ENCODE results near the gene SPEG. TPM values are rescaled to one million over a fixed set of nuclear protein-coding genes. Genes with fewer than 3 reads are reported as not detected.

The SPEG gene
- polyA plus RNA-seq, 1 donor, result 235 TPM

DNA sequence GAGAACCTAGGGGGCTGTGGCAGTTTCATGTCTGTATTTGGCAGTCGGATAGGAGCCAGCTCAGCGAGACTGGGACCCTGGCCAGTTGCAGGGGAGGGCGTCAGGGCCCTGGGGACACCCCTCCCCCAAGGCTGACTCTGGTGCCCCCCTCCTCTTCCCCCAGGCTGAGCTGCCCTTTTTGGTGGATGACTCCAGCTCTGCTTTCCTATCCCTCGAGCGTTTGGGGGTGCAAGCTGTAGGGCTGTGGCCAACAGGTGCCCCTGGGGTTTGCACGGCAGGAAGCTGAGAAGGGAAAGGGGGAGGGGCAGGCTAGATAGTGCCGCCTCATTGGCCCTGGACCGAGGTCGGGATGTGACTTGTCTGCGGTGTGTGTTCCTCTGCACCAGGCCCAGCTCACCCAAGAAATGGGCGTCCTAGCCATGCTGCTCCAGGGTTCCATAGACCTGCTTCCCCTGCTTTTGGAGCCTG is 26.4 kb downstream of the SPEG start:
- DNase-seq (ENCODE audit: low read depth), result no peak

DNA sequence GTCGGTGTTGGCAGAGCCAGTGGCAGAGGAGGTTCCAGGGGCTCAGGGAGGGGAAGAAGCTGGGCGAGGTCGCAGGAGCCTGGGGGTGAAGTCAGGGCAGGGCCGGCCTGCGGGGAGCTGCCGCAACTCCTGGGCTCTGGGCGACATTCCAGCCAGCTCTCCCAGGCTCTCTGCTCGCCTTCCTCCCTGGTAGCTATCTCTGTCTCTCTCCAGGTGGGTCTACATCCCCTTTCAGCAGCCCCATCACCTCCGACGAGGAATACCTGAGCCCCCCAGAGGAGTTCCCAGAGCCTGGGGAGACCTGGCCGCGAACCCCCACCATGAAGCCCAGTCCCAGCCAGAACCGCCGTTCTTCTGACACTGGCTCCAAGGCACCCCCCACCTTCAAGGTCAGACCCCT is 27.0 kb downstream of the SPEG start:
- no peak for DNase-seq (ENCODE audit: low read depth)

DNA sequence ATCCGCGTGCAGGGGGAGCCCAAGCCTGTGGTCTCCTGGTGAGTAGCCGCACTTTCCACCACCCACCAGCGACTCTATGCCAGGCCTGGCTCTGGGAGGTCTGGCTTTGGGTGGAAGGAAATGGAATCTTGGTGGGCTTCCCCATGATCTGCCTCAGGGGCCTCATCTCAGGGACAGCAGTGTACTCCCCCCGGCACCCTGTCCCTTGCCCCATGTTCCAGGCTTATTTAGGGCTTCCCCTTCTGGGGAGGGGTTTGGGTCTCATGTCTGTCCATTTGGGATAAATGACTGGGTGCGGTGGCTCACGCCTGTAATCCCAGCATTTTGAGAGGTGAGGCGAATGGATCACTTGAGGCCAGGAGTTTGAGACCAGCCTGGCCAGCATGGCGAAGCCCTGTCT is 27.7 kb downstream of the SPEG start:
- no peak for DNase-seq (ENCODE audit: low read depth)

DNA sequence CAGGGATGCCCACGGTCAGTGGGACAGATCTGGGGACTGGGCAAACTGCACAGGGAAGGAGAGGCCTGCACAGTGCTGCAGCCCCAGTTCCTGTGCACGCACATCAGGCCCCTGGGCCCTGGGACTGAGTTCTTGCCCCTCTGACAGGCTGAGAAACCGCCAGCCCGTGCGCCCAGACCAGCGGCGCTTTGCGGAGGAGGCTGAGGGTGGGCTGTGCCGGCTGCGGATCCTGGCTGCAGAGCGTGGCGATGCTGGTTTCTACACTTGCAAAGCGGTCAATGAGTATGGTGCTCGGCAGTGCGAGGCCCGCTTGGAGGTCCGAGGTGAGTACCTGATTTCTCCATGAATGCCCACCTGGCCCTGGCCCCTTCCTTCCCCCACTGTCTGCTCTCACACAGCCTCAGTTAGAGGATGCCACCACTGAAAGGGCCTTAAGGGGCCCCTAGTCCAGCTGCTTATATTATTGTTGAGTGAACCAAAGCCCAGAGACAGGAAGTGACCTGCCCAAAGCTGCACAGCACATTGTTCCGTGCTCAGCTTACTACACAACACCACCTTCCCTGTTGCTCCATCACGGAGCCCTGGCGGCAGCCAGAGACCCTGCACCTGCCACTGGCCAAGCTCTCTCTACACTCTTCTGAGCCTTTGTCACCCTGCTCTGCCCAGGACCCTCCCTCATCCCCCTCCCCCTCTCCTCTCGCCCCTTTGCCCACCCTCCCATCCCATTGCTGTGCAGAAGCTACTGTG is 29.8 kb downstream of the SPEG start:
- no peak for DNase-seq (ENCODE audit: low read depth)

DNA sequence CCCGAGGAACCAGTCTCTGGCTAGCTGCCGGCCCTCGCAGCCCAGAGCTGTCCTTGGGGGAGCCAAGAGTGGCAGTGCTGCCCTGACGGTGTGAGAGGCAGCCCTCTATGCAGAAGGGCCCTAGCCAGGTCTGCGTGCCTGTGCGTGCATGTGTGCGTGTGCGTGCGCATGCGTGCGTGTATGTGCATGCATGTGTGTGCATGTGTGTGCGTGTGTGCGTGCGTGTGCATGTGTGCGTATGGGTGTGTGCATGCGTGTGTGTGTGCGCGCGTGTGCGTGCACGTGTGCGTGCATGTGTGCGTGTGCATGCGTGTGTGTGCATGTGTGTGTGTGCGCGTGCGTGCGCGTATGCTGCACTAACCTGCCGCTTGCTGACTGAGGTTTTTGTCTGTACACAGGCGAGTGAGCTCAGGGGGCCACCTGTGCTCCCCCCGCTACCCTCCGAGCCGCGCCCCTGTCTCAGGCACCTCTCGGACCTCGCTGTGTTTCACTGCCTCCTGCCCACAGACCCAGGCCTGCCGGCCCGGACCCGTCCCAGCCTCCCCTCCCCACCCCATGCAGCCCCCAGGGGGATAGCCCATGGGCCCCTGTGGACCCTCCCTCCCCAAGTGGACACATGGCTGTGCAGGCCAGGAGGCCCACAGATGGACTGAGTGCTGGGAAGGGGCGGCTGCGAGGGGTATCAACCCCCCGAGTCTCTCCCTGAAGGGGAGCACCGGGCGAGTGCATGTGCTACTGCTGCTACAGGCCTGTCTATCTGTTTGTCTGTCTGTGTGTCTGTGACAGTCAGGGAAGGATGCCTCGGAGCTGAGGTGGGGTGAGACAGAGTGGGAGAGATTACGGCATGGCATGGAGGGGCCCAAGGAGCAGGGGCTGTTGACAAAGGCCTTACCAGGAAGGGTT is 31.3 kb downstream of the SPEG start:
- DNase-seq (ENCODE audit: low read depth), result no peak

DNA sequence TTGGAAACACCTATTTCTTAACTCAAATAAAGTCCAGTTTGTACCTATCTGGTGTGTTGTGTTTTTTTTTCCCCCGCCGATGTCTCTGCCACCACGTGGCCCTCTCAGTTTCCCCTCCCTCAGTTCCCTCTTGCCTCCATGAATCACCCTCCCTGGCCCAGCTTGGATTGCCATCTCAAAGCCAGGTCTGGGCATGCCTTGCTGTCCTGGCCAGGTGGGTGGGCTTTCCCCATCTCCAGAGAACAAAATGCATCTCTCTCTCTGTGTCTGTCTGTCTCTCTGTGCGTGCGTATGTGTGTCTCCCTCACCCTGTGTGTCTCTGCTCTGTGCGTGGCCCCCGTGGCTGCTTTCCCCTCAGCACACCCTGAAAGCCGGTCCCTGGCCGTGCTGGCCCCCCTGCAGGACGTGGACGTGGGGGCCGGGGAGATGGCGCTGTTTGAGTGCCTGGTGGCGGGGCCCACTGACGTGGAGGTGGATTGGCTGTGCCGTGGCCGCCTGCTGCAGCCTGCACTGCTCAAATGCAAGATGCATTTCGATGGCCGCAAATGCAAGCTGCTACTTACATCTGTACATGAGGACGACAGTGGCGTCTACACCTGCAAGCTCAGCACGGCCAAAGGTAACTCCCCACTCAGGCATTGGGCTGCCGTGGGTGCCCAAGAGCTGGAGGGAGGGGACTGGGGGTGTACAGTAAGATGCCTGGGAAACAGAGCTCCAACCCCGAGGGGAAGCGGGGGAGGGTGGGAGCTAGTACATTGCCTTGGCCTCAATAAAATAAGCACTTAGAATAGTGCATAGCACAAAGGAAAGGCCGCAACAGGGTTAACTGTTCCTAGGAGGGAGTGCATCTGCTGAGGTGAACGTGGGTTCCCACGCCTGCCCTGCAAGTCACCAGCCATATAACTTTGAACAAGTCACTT is 32.4 kb downstream of the SPEG start:
- DNase-seq (ENCODE audit: low read depth), result no peak

DNA sequence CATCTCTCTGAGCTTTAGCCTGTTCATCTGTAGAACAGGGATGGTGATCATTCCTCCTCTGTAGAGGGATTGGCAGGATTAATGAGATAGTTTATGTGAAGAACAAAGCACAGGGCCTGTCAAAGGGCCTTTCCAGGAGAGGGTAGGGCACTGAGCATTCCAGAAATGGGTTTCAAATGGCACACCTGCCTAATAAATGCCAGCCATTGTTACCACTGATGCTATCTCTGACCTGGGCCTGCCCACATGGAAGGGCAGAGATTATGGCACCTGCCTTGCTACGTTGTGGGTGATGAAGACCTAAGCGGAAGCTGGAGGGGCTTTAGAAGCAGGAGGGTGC is 33.1 kb downstream of the SPEG start:
- DNase-seq (ENCODE audit: low read depth), result no peak

DNA sequence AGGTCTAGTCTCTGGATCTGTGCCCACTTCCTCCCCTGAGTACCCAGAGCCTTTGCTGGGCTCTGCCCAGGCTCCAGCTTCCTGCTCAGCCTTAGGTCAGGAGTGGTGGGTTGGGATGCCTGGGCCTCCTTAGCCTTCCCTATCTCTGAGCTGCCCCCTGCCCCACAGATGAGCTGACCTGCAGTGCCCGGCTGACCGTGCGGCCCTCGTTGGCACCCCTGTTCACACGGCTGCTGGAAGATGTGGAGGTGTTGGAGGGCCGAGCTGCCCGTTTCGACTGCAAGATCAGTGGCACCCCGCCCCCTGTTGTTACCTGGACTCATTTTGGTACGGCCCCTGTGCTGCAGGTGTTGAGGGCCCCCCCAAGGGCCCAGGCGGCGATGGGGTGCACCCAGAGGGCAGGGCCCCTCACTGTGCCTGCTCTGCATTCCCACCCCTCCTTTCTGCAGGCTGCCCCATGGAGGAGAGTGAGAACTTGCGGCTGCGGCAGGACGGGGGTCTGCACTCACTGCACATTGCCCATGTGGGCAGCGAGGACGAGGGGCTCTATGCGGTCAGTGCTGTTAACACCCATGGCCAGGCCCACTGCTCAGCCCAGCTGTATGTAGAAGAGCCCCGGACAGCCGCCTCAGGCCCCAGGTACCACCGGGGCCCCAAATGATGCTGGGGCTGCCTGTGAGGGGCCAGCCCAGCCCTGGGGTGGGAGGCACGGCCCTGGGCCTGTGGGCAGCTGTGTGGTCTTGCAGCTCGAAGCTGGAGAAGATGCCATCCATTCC is 34.0 kb downstream of the SPEG start:
- DNase-seq (ENCODE audit: low read depth), result no peak

DNA sequence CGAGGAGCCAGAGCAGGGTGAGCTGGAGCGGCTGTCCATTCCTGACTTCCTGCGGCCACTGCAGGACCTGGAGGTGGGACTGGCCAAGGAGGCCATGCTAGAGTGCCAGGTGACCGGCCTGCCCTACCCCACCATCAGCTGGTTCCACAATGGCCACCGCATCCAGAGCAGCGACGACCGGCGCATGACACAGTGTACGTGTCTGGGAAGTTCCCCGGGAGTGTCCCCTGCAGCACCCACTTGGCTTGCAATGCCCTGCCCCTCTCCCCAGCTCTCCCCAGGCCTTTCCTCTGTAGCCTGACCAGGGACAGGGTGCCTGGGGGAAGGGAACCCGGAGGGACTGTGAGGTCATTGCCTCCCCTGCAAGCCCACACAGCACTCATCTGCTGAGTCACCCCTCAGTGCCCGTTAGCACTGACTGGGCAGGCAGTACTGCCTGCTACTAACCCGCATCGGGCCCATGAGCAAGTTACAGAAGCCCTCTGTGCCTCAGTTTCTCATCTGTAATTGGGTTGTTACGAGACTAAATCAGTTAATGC is 34.6 kb downstream of the SPEG start:
- no peak for DNase-seq (ENCODE audit: low read depth)

DNA sequence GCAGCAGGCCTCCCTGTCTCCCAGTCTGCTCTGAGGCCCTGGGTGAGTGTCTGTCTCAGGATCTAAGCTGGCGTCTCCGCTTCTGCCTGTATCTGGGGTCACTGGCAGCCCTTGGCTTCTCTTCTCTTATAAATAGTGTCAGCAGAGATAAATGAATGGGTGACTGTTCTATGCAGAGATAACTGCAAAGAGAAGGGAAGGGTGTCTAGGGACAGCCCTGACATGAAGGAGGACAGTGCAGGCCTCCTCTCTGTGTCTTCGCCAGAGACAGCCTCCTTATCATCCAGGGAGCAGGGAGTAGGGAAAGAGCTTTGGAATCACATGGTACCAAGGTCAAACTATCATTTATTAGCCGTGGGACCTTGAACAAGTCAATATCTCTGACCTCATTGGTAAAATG is 35.8 kb downstream of the SPEG start:
- DNase-seq (ENCODE audit: low read depth), result no peak

DNA sequence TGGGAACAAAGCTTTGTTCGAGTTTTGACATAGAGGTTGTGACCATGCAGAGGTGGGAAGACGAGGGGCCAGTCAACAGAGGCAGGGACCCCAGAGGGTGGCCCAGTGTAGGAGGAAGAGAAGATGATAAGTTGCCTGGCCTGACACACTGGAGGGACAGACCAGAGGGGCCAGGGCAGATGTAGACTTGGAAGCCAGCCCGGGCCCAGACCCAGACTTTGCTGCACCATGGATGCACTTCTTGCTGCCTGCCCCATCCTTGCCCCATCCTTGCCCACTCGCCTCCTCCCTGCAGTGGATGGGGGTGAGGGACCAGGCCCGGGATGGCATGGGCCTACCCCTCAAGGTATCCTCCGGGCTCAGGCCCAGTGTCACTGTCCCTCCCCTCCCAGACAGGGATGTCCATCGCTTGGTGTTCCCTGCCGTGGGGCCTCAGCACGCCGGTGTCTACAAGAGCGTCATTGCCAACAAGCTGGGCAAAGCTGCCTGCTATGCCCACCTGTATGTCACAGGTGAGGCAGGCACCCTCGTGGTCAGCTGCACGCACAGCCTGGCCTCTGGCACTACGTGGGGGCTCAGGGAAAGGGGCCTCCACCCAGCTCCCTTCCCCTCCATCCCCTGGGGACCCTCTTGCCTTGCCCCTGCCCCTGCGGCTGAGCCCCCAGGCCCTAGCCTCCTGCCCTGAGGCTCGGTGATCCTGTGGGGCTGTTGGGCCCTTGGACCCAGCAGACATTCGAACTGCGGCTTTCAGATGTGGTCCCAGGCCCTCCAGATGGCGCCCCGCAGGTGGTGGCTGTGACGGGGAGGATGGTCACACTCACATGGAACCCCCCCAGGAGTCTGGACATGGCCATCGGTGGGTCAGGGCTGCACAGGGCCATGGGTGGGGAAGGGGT is 37.1 kb downstream of the SPEG start:
- DNase-seq (ENCODE audit: low read depth), result no peak

DNA sequence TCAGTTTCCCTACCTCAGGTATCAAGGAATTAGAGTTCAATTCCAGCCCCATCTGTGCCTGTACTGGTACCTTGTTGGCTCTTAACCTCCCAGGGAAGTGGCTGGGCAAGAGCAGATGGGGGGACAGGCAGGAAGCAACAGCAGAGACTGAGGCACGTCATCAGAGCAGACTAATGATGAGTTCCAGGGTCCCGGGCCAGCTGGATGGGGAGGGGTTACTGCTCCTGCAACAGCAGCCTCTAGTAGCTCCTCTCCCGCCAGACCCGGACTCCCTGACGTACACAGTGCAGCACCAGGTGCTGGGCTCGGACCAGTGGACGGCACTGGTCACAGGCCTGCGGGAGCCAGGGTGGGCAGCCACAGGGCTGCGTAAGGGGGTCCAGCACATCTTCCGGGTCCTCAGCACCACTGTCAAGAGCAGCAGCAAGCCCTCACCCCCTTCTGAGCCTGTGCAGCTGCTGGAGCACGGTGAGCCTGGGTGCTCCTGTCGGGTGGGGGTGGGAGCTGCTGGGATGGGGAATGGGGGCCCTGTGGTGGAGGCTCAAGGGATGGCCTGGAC is 38.1 kb downstream of the SPEG start:
- DNase-seq (ENCODE audit: low read depth), result no peak

DNA sequence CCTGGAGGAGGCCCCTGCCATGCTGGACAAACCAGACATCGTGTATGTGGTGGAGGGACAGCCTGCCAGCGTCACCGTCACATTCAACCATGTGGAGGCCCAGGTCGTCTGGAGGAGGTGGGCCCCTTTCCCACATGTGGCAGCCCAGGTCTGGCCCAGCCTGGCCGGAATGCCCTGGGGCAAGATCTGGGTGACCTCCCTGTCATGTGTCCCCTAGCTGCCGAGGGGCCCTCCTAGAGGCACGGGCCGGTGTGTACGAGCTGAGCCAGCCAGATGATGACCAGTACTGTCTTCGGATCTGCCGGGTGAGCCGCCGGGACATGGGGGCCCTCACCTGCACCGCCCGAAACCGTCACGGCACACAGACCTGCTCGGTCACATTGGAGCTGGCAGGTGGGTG is 38.9 kb downstream of the SPEG start:
- DNase-seq (ENCODE audit: low read depth), result no peak

DNA sequence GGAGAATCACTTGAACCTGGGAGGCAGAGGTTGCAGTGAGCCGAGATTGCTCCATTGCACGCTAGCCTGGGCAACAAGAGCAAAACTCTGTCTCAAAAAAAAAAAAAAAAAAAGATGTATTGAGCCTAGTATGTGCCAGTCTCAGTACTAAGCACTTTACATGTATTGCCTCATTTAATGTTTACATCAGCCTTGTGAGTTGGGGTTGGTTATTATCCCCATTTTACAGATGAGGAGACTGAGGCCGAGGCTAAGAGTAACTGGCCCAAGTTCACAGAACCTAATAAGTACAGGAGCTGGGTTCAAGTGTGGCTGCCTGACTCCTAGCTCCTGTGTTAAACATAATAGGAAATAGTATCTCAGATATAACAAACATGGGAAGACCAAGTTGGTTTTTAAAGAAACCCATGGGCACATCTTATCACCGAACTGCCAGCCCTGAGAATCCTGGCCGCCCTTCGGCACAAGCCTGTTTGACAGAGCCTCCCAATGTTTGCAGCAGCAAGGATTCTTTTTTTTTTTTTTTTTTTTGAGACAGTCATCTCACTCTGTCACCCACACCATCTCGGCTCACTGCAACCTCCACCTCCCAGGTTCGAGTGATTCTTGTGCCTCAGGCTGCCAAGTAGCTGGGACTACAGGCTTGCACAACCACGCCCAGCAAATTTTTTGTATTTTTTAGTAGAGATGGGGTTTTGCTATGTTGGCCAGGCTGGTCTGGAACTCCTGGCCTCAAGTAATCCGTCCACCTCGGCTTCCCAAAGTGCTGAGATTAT is 39.8 kb downstream of the SPEG start:
- DNase-seq (ENCODE audit: low read depth), result no peak

DNA sequence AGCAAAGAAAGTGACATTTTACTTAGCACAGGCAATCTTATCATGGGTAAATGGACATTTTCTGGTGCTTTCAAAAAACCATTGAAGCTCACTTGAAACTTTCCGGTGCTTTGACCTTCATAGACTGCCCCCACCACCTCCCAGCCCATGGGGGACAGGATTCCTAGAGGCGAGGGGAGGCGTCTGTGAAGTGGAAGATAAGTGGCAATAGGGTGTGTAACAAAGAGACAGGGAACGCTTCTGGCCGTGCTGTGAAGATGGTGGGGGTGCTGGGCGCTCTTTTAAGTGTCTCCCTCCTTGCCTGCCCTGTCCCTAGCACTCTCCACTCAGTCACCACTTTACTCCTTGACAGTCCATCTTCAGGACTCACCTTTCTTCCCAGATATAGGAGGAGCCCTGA is 40.6 kb downstream of the SPEG start:
- DNase-seq (ENCODE audit: low read depth), result no peak

DNA sequence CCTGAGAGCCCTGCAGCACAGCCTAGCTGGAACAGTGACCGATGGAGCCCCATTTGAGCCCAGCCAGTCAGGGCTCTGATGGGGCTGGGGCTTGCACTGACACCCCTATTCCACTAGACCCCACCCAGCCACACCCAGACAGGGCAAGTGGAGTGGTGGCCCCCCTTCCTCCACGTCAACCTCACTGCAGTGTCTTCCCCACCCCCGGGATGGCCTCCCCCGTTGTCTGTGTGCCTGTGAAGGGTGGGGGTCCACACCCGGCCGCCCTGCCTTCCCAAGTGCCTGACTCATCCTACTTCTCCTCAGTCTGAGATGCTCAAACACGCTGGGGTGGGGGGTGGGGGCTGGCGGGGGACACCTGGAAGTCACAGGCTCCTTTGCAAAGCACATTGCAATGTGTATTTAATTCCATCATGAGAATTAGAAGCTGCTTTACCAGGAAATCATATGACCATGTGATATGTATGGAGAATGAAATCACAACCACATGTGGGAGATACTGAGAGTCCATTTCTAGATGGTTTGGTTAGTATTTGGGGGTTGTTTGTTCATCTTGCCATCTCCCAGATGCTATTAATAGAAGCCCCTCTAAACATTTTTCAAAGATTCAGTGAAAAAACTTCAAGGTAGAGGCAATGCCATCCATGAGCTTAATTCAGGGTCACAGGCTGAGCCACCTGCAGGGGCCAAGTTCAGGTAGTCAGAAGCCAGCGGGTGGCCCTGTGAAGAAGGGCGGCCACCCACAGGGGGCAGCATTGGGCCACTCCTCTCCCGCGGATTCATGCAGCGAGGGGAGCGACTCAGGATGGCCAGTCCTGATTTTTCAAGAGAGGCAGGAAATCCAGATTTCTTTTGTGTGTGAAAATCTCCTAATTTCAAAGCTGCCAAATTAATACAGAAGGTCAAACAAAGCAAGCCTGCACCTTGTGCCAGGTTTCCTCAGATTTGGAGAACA is 41.3 kb downstream of the SPEG start:
- no peak for DNase-seq (ENCODE audit: low read depth)

DNA sequence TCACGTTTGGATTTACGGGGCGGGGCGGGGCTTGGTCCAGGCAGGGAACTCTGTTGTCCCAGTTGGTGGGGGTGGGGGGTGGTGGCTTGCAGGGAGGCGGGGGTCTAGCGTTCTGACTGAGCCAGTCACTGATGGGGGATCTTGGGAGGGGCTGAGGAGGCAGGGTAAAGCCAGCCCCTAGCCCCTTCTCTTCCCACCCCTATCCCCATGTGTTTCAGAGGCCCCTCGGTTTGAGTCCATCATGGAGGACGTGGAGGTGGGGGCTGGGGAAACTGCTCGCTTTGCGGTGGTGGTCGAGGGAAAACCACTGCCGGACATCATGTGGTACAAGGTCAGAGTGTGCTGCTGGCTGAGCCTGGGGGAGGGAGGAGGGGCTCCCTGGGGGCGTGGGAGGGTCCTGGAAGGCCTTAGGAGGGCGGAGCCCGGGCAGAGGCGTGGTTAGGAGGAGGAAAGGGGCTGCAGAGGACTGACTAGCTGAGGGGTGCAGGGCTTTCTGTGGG is 42.1 kb downstream of the SPEG start:
- DNase-seq (ENCODE audit: low read depth), result no peak

Measured in forelimb muscle (tissue), 1 donor.